Upper lobe of left lung (tissue), 6 donors: Measurements from ENCODE around the gene KRT71. TPM values are rescaled to one million over a fixed set of nuclear protein-coding genes. Genes with fewer than 3 reads are reported as not detected.

Experiments used
- ATAC-seq, 2 donors: fragments of 200-7000 bp; cut with Tn5 transposase; one replicate each; pipeline ENCODE4 v1.9.1; 2022; ENCODE audit warnings: mild to moderate bottlenecking in 2 of 2, moderate library complexity in 2 of 2; ENCODE audit not compliant: low FRiP score in 2 of 2
- DNase-seq, 2 donors: peaks; one replicate each; pipeline ENCODE4 v3.0.0-alpha.2; 2019 to 2020
- H3K27ac ChIP-seq, 4 donors: fragments of 200-600 bp; sonication (generic); one replicate each; pipeline ENCODE4 v1.5.1; 2016 to 2019
- H3K27me3 ChIP-seq, 4 donors: fragments of 200-600 bp; sonication (generic); one replicate each; pipeline ENCODE4 v1.5.1; 2017 to 2019
- H3K36me3 ChIP-seq, 4 donors: fragments of 200-600 bp; sonication (generic); one replicate each; pipeline ENCODE4 v1.5.1; 2016 to 2019
- H3K4me1 ChIP-seq, 4 donors: fragments of 200-600 bp; sonication (generic); one replicate each; pipeline ENCODE4 v1.5.1; 2018 to 2019
- H3K4me3 ChIP-seq, 4 donors: fragments of 200-600 bp; sonication (generic); one replicate each; pipeline ENCODE4 v1.5.1; 2017 to 2019; ENCODE audit warnings: mild to moderate bottlenecking in 2 of 4, moderate library complexity in 1 of 4
- H3K9me3 ChIP-seq, 4 donors: fragments of 200-600 bp; sonication (generic); one replicate each; pipeline ENCODE4 v1.5.1; 2018 to 2019
- EP300 ChIP-seq, 4 donors: sonication (generic); formaldehyde crosslinking; IDR thresholded peaks; one replicate each; pipeline ENCODE4 v1.5.1; 2017; ENCODE audit warnings: antibody characterized with exemption in 4 of 4, control low read depth in 2 of 4
- POLR2A ChIP-seq, 4 donors: fragments of 450-650 bp; IDR thresholded peaks; one replicate each; pipeline ENCODE4 v1.5.1; 2016 to 2017; ENCODE audit warnings: antibody characterized with exemption in 4 of 4, mild to moderate bottlenecking in 2 of 4
- POLR2AphosphoS5 ChIP-seq, 2 donors: sonication (generic); formaldehyde crosslinking; IDR thresholded peaks; one replicate each; pipeline ENCODE4 v1.5.1; 2017; ENCODE audit warnings: antibody characterized with exemption in 2 of 2
- WGBS, 2 donors: methylation state at CpG; one replicate each; pipeline ENCODE4 v1.1.5; 2017 to 2018; 5-methylcytosine and 5-hydroxymethylcytosine counted together
- total RNA-seq, 6 donors: library from RNA; depleted of rRNA in 4 of 6; stranded (reverse); fragments of >200 nt in 4 of 6; gene quantifications; one replicate each; pipeline versions ENCODE4 v1.1.0 to v1.2.1, GENCODE V29; 2016 to 2021
- TF ChIP-seq, protein P1 (sequence below), 6 experiments: fragments of 450-650 bp in 4 of 6; fragments of 200-600 bp in 2 of 6; sonication (generic) in 2 of 6; IDR thresholded peaks; one replicate each; pipeline ENCODE4 v1.5.1; 2016 to 2019; ENCODE audit warnings: antibody characterized with exemption in 6 of 6
- donor health status: DM: no; HTN: no; CAD: no; lungs with moderate emphysema.
- donor health status: DM: no; HTN: yes; CAD: no; lungs with severe emphysema.

Gene KRT71
- total RNA-seq, 6 donors from 2014 or later, result not detected

DNA sequence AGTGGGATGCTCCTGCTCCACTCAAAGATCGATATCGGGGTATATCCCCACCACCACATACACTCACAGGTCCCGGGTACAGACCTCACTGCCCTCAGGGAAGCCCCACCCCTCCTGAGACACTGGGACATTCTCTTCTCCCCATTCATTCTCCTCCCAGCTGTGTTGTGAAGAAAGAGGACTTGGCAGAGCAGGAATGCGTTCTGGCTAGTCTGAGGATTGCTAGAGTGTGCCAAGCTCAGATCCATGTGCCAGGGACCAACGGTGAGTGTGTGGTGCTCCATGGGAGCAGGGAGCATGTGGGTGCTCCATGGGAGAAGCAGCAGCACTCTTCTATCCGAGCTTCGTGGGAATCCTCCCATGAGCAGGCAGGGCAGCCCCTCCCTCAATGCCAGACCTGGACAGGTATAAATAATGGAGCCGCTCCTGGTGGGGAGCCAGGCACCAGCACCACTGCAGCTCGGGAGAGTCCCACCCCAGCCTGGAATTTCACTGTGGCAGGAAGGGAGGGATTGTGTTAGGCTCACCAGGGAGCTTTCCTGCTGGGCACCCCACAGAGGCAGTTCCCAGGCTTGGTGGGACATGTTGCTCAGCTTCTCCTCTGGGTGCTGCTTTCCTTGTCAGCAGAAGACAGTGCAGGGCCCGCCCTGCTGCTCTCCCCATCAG is 30.5 kb downstream of the KRT71 start:
- no peaks in the 10 kb centered on the region for H3K27me3 ChIP-seq
- 63 to 72% methylated on average over 10 of the region's 10 CpGs for WGBS, 2 donors
- H3K4me3 ChIP-seq, result no peak overlapping the region
- ATAC-seq (no peak), DNase-seq (no peak)
- H3K36me3 ChIP-seq, result no peaks in the 10 kb centered on the region
- H3K27ac ChIP-seq, result no peak overlapping the region
- H3K4me1 ChIP-seq, result no peaks in the 10 kb centered on the region
- no peaks in the 10 kb centered on the region for H3K9me3 ChIP-seq
- TF ChIP-seq EP300 (IDR thresholded peaks at IDR 0.05), result no peak
- TF ChIP-seq POLR2A (IDR thresholded peaks at IDR 0.05), result no peak
- TF ChIP-seq, protein P1, sequence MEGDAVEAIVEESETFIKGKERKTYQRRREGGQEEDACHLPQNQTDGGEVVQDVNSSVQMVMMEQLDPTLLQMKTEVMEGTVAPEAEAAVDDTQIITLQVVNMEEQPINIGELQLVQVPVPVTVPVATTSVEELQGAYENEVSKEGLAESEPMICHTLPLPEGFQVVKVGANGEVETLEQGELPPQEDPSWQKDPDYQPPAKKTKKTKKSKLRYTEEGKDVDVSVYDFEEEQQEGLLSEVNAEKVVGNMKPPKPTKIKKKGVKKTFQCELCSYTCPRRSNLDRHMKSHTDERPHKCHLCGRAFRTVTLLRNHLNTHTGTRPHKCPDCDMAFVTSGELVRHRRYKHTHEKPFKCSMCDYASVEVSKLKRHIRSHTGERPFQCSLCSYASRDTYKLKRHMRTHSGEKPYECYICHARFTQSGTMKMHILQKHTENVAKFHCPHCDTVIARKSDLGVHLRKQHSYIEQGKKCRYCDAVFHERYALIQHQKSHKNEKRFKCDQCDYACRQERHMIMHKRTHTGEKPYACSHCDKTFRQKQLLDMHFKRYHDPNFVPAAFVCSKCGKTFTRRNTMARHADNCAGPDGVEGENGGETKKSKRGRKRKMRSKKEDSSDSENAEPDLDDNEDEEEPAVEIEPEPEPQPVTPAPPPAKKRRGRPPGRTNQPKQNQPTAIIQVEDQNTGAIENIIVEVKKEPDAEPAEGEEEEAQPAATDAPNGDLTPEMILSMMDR (IDR thresholded peaks at IDR 0.05), result no peak
- no peak for TF ChIP-seq POLR2AphosphoS5 (IDR thresholded peaks at IDR 0.05)

GRCh38 chr12:52521568-52522266 is 31.2 kb downstream of the KRT71 start:
- Histone ChIP-seq H3K4me3 (no peak overlapping the region), H3K36me3 (no peaks in the 10 kb centered on the region), H3K4me1 (no peaks in the 10 kb centered on the region), H3K27ac (no peak overlapping the region), H3K9me3 (no peaks in the 10 kb centered on the region), H3K27me3 (no peaks in the 10 kb centered on the region)
- ATAC-seq, result no peak
- no peak for DNase-seq
- TF ChIP-seq POLR2A (IDR thresholded peaks at IDR 0.05) (no peak), EP300 (IDR thresholded peaks at IDR 0.05) (no peak), POLR2AphosphoS5 (IDR thresholded peaks at IDR 0.05) (no peak)
- TF ChIP-seq, protein P1 (IDR thresholded peaks at IDR 0.05), result no peak
- WGBS, 2 donors, result 69% methylated on average over 9 to 10 of the region's 10 CpGs

DNA sequence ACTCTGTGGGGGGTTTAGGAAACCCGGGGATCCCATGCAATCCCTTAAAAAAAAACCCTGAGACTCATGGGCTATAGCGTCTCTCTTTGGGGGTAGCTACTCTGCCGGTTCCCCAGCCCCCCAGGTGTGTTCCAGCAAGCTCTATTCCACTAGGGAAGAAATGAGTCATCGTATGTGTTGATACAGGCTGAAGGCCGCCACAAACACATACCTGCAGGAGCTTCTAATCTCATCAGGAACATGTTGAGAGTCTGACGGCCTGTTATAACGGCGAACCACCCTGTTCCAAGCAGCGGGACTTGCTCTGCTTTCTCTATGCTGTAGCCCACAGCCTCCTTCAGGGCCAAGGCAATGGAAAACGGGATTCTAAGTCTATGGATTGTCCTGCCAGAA is 31.8 kb downstream of the KRT71 start:
- Histone ChIP-seq H3K27me3 (no peaks in the 10 kb centered on the region), H3K4me1 (no peaks in the 10 kb centered on the region), H3K36me3 (no peaks in the 10 kb centered on the region), H3K27ac (no peak overlapping the region), H3K9me3 (no peaks in the 10 kb centered on the region), H3K4me3 (no peak overlapping the region)
- DNase-seq, result no peak
- no peak for ATAC-seq
- 65 to 76% methylated on average over 4 to 10 of the region's 10 CpGs for WGBS, 2 donors
- no peak for TF ChIP-seq POLR2A (IDR thresholded peaks at IDR 0.05)

DNA sequence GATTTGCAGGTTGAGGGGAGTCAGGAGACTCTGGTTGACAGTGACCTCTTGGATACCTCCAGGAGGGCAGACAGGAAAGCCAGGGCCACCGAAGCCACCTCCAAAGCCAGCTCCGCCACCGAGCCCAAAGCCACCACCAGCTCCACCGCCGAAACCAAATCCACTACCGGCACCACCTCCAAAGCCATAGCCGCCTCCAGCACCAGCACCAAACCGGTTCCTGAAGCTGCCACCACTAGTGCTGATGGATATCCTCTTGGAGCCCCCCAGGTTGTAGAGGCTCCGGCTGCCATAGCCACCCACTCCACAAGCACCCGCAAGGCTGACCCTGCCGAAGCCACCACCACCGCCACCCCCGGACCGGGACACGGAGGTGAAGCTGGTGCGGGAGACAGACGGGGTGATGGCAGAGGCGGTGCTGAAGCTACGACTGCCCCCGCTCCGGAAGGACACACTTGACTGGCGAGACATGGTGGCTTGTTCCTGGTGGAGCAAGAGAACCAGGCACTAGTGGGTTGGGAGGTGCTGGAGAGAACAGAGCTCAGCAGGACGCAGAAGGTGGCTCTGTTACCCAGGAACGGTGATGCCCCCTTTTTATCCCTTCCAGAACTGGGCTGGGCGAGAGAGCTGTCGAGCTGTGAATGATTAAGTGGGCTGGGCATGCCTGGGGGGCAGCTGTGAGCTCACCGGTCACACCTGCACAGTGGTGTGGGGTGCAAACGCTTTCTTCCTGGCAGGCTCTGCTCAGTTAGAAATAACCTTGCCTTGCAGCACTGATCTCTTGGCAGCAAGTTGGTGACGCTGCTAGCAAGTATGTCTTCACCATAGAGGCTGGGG is 32.9 kb downstream of the KRT71 start, which contains the start of gene KRT5:
TSS of gene KRT5 (minus strand) at position 569 of the 837 bp plus-strand sequence. CDS start at position 471, 98 bp downstream.
- Histone ChIP-seq H3K27ac (no peak within 1 kb of the TSS), H3K9me3 (no peaks in the 10 kb centered on the region), H3K36me3 (no peaks in the 10 kb centered on the region), H3K27me3 (peaks cover 0 to under 1% (median 0%) of the 10 kb centered on the region in 4 donors), H3K4me3 (no peak within 1 kb of the TSS), H3K4me1 (no peaks in the 10 kb centered on the region)
- WGBS, 2 donors, result 86 to 88% methylated on average over 18 to 29 of the region's 29 CpGs
- no peak for TF ChIP-seq EP300 (IDR thresholded peaks at IDR 0.05)
- TF ChIP-seq POLR2AphosphoS5 (IDR thresholded peaks at IDR 0.05), result no peak
- TF ChIP-seq POLR2A (IDR thresholded peaks at IDR 0.05), result no peak
- TF ChIP-seq, protein P1 (IDR thresholded peaks at IDR 0.05), result no peak
- no peak for ATAC-seq
- no peak for DNase-seq

- Histone ChIP-seq H3K9me3 (no peaks in the 10 kb centered on the region), H3K36me3 (no peaks in the 10 kb centered on the region), H3K27me3 (peaks cover 0 to 3% (median 0%) of the 10 kb centered on the region in 4 donors), H3K4me1 (no peaks in the 10 kb centered on the region), H3K4me3 (no peak overlapping the region), H3K27ac (no peak overlapping the region)
- 67 to 70% methylated on average over 3 of the region's 3 CpGs for WGBS, 2 donors
- DNase-seq, result no peak
- no peak for ATAC-seq
- no peak for TF ChIP-seq EP300 (IDR thresholded peaks at IDR 0.05)
- TF ChIP-seq POLR2AphosphoS5 (IDR thresholded peaks at IDR 0.05), result no peak
Measured at GRCh38 chr12:52519387-52519703, 33.6 kb downstream of the KRT71 start.
